Measurements from ENCODE around the gene HINT3.

- TF ChIP-seq CTCF (IDR thresholded peaks at IDR 0.05) = no peak
- no peak for TF ChIP-seq POLR2A (IDR thresholded peaks at IDR 0.05)
Measured at GRCh38 chr6:125942672-125943527, 13.7 kb upstream of the HINT3 start.
